Measurements from ENCODE around the gene HNRNPUL2. TPM values are rescaled to one million over a fixed set of nuclear protein-coding genes. Genes with fewer than 3 reads are reported as not detected.
"Not testable (repeated sequence)": the region's sequence is repeated elsewhere in the genome, so short reads cannot be mapped to it uniquely, and the experiment has no call there.

The HNRNPUL2 gene
- 68.9 TPM for polyA plus RNA-seq (2013, experiment 1 of 2; ENCODE audit: insufficient read length)
- polyA plus RNA-seq (2013, experiment 2 of 2; ENCODE audit: insufficient read length) = 42.3 TPM

GRCh38 chr11:62727165-62727871 lies at the start of gene HNRNPUL2:
Gene HNRNPUL2 (minus strand): TSS chr11:62727457. CDS start chr11:62727156, 301 bp downstream.
- DNase-seq = peak; percentile 99

GRCh38 chr11:62775646-62776045 lies 48.4 kb upstream of the HNRNPUL2 start:
- DNase-seq = no peak

- DNase-seq = no peak
These were observed 47.1 kb upstream of the HNRNPUL2 start for GRCh38 chr11:62774407-62774806.

GRCh38 chr11:62771144-62772021 lies 44.1 kb upstream of the HNRNPUL2 start, which contains the start of gene TAF6L:
Gene TAF6L (plus strand): TSS chr11:62771396. CDS start chr11:62775784, 4,388 bp downstream.
- DNase-seq = peak; percentile 98

GRCh38 chr11:62770778-62771143 lies 43.5 kb upstream of the HNRNPUL2 start:
- no peak for DNase-seq

GRCh38 chr11:62760867-62761227 lies 33.6 kb upstream of the HNRNPUL2 start:
- DNase-seq = not testable (repeated sequence)

GRCh38 chr11:62757846-62758788 lies 30.9 kb upstream of the HNRNPUL2 start:
- no peak for DNase-seq

GRCh38 chr11:62755086-62755615 lies 27.9 kb upstream of the HNRNPUL2 start:
- DNase-seq = no peak

- peak; percentile 100 for DNase-seq
These were observed 26.7 kb upstream of the HNRNPUL2 start, which contains the start of gene ZBTB3 for GRCh38 chr11:62753736-62754603. Gene ZBTB3 (minus strand): TSS chr11:62754160. CDS start chr11:62753664, 496 bp downstream.

GRCh38 chr11:62752994-62753735 lies 25.9 kb upstream of the HNRNPUL2 start:
- no peak for DNase-seq

- DNase-seq = no peak
These were observed 25.0 kb upstream of the HNRNPUL2 start for GRCh38 chr11:62752177-62752785.

GRCh38 chr11:62749931-62750330 lies 22.7 kb upstream of the HNRNPUL2 start:
- not testable (repeated sequence) for DNase-seq

GRCh38 chr11:62747475-62748160 lies 20.4 kb upstream of the HNRNPUL2 start:
- no peak for DNase-seq

GRCh38 chr11:62737196-62737595 lies 9.9 kb upstream of the HNRNPUL2 start:
- no peak for DNase-seq

GRCh38 chr11:62732830-62733229 lies 5.6 kb upstream of the HNRNPUL2 start:
- peak; percentile 14 for DNase-seq

GRCh38 chr11:62730076-62730475 lies 2.8 kb upstream of the HNRNPUL2 start:
- not testable (repeated sequence) for DNase-seq

- peak; percentile 91 for DNase-seq
These were observed 1.1 kb upstream of the HNRNPUL2 start, which contains the start of gene TTC9C for GRCh38 chr11:62728171-62728988. Gene TTC9C (plus strand): TSS chr11:62728486. CDS start chr11:62728849, 363 bp downstream.

GRCh38 chr11:62727872-62728170 lies 564 bp upstream of the HNRNPUL2 start:
- peak; percentile 98 for DNase-seq

GRCh38 chr11:62726915-62727164 lies 417 bp downstream of the HNRNPUL2 start:
- DNase-seq = no peak

Data from fibroblast of skin of back (primary cell).